HepG2 (cell line): Measurements from ENCODE around the gene STRN3. TPM values are rescaled to one million over a fixed set of nuclear protein-coding genes. Genes with fewer than 3 reads are reported as not detected.

Source experiments
- ATAC-seq: fragments of 200-7000 bp; cut with Tn5 transposase; 3 replicates; pipeline ENCODE4 v1.9.1; 2020; ENCODE audit warnings: mild to moderate bottlenecking, moderate library complexity
- BruUV-seq: library from RNA; stranded (reverse); fragments of 400-500 nt; replicated peaks from 2 replicates; lab custom pipeline; 2021; lab: Mats Ljungman, UMichigan
- CTCF ChIA-PET: fragments of 300-600 bp; formaldehyde crosslinking; extraction: SDS; loops from one replicate; lab custom pipeline; 2021; ENCODE audit warnings: low total read pairs, inconsistent platforms, low intra/inter-chr PET ratio; lab: Yijun Ruan, JAX
- POLR2A ChIA-PET: fragments of 350-600 bp; sonication (Branson Sonifier 250); formaldehyde crosslinking; loops from one replicate; lab custom pipeline; 2020; ENCODE audit warnings: antibody characterized with exemption, inconsistent platforms; lab: Yijun Ruan, JAX
- DNase-seq: peaks from one replicate; pipeline ENCODE4 v3.0.0-alpha.2; 2015; ENCODE audit warnings: low spot score
- FAIRE-seq: peaks from 3 replicates; lab custom pipeline; 2011; peaks lifted over from hg19 to GRCh38; lab: Jason Lieb, UNC
- H2AFZ ChIP-seq: one replicate; pipeline ENCODE4 v1.6.1; 2011; ENCODE audit warnings: low read length, inconsistent platforms
- H3K27ac ChIP-seq: fragments of 300-600 bp; 3 replicates; pipeline ENCODE4 v1.8.0; 2011; ENCODE audit warnings: mixed run types, mild to moderate bottlenecking, mixed read lengths, low read length, inconsistent platforms; ENCODE audit not compliant: insufficient read depth; ENCODE audit errors: extremely low read length
- H3K27me3 ChIP-seq, 2 experiments: fragments of 200-600 bp in 1 of 2; 2 replicates in 1 of 2; 3 replicates in 1 of 2; pipeline versions ENCODE4 v1.6.0 to v1.8.0; 2011; ENCODE audit warnings: low read length in 2 of 2, mild to moderate bottlenecking in 2 of 2, moderate library complexity in 2 of 2, inconsistent platforms in 1 of 2; ENCODE audit not compliant: insufficient read depth in 2 of 2, control insufficient read depth in 1 of 2
- H3K36me3 ChIP-seq, 2 experiments: fragments of 200-600 bp in 1 of 2; replicated peaks in 1 of 2; 2 replicates in 1 of 2; 3 replicates in 1 of 2; pipeline versions ENCODE4 v1.5.1 to v1.8.0; 2011; ENCODE audit warnings: low read length in 2 of 2, inconsistent platforms in 1 of 2; ENCODE audit not compliant: insufficient read depth in 2 of 2, control insufficient read depth in 1 of 2
- H3K4me1 ChIP-seq: 2 replicates; pipeline ENCODE4 v1.5.1; 2012; ENCODE audit warnings: low read length, inconsistent platforms; ENCODE audit not compliant: insufficient read depth
- H3K4me2 ChIP-seq: 2 replicates; pipeline ENCODE4 v1.6.0; 2011; ENCODE audit warnings: low read depth, low read length, inconsistent platforms
- H3K4me3 ChIP-seq, 3 experiments: fragments of 200-600 bp in 1 of 3; sonication (generic), shearing (Covaris generic) in 1 of 3; replicated peaks in 1 of 3; 2 replicates each; pipeline ENCODE4 v1.5.1; 2011 to 2016; ENCODE audit warnings: low read length in 3 of 3, inconsistent platforms in 2 of 3, low read depth in 2 of 3, mild to moderate bottlenecking in 2 of 3, control low read depth in 1 of 3, mixed read lengths in 1 of 3; ENCODE audit not compliant: insufficient read depth in 1 of 3
- H3K79me2 ChIP-seq: one replicate; pipeline ENCODE4 v1.6.1; 2011; ENCODE audit warnings: low read length, inconsistent platforms; ENCODE audit not compliant: insufficient read depth
- H3K9ac ChIP-seq: 2 replicates; pipeline ENCODE4 v1.6.0; 2011; ENCODE audit warnings: mild to moderate bottlenecking, low read depth, low read length, inconsistent platforms; ENCODE audit not compliant: insufficient read depth
- H3K9me3 ChIP-seq: 2 replicates; pipeline ENCODE4 v1.5.1; 2012; ENCODE audit warnings: mild to moderate bottlenecking, low read length
- H4K20me1 ChIP-seq: 2 replicates; pipeline ENCODE4 v1.6.0; 2011; ENCODE audit warnings: inconsistent platforms, mild to moderate bottlenecking, low read length, moderate library complexity; ENCODE audit not compliant: insufficient read depth
- BHLHE40 ChIP-seq: IDR thresholded peaks from 2 replicates; pipeline ENCODE4 v1.6.1; 2011; ENCODE audit warnings: low read length, improper control_type of control experiment
- CHD4 ChIP-seq: fragments of 200-600 bp; sonication (generic); IDR thresholded peaks from 2 replicates; pipeline ENCODE4 v1.7.0; 2017; ENCODE audit warnings: mild to moderate bottlenecking, low read length, borderline replicate concordance
- EEA1 ChIP-seq: sonication (generic); formaldehyde crosslinking; IDR thresholded peaks from 2 replicates; pipeline ENCODE4 v1.5.1; 2020; ENCODE audit warnings: mild to moderate bottlenecking, missing genetic modification reagents, borderline replicate concordance
- FLYWCH1 ChIP-seq: sonication (generic); formaldehyde crosslinking; IDR thresholded peaks from 2 replicates; pipeline ENCODE4 v1.8.1; 2023; ENCODE audit warnings: mild to moderate bottlenecking, missing genetic modification reagents
- FOXK2 ChIP-seq: fragments of 450-650 bp; IDR thresholded peaks from 2 replicates; pipeline ENCODE4 v1.6.1; 2016
- FOXO1 ChIP-seq: sonication (generic); formaldehyde crosslinking; IDR thresholded peaks from 2 replicates; pipeline ENCODE4 v1.4.0; 2020; ENCODE audit warnings: missing genetic modification reagents
- GABPB1 ChIP-seq: IDR thresholded peaks from 2 replicates; pipeline ENCODE4 v1.6.1; 2016; ENCODE audit warnings: mild to moderate bottlenecking, missing genetic modification reagents, moderate library complexity, missing compliant biosample characterization
- GPBP1L1 ChIP-seq: sonication (generic); formaldehyde crosslinking; IDR thresholded peaks from 2 replicates; pipeline ENCODE4 v1.5.0; 2020; ENCODE audit warnings: mild to moderate bottlenecking, missing genetic modification reagents
- JARID2 ChIP-seq: sonication (generic); formaldehyde crosslinking; IDR thresholded peaks from 2 replicates; pipeline ENCODE4 v1.8.1; 2023; ENCODE audit warnings: missing genetic modification reagents, inconsistent platforms; ENCODE audit not compliant: insufficient replicate concordance
- KDM1A ChIP-seq: IDR thresholded peaks from 2 replicates; pipeline ENCODE4 v1.6.1; 2016; ENCODE audit warnings: missing compliant biosample characterization
- MED13 ChIP-seq: sonication (generic); formaldehyde crosslinking; IDR thresholded peaks from 2 replicates; pipeline ENCODE4 v1.5.0; 2020; ENCODE audit warnings: missing genetic modification reagents
- MEIS2 ChIP-seq: sonication (generic); formaldehyde crosslinking; IDR thresholded peaks from 2 replicates; pipeline ENCODE4 v1.9.0; 2021; ENCODE audit warnings: mild to moderate bottlenecking, missing genetic modification reagents
- MIXL1 ChIP-seq: IDR thresholded peaks from 2 replicates; pipeline ENCODE4 v1.6.1; 2016
- MXI1 ChIP-seq: IDR thresholded peaks from 3 replicates; pipeline ENCODE4 v1.6.1; 2012; ENCODE audit warnings: low read depth, low read length, inconsistent platforms, borderline replicate concordance
- PHF5A ChIP-seq: IDR thresholded peaks from one replicate; pipeline ENCODE4 v1.6.1; 2018; ENCODE audit warnings: low read depth, missing genetic modification reagents; ENCODE audit not compliant: unreplicated experiment
- SMAD3 ChIP-seq: sonication (generic); formaldehyde crosslinking; IDR thresholded peaks from 2 replicates; pipeline ENCODE4 v1.4.0; 2020; ENCODE audit warnings: missing genetic modification reagents
- ZFP36 ChIP-seq: fragments of 150-350 bp; IDR thresholded peaks from 2 replicates; pipeline ENCODE4 v1.6.1; 2018; ENCODE audit warnings: borderline replicate concordance, low read length, low read depth; ENCODE audit not compliant: partially characterized antibody
- ZFP36L1 ChIP-seq: sonication (generic); formaldehyde crosslinking; IDR thresholded peaks from 2 replicates; pipeline ENCODE4 v1.8.0; 2022; ENCODE audit warnings: mild to moderate bottlenecking, missing genetic modification reagents, moderate library complexity
- ZNF12 ChIP-seq: sonication (generic); formaldehyde crosslinking; IDR thresholded peaks from 2 replicates; pipeline ENCODE4 v1.5.0; 2020; ENCODE audit warnings: missing genetic modification reagents
- ZNF451 ChIP-seq: sonication (generic); formaldehyde crosslinking; IDR thresholded peaks from 2 replicates; pipeline ENCODE4 v1.5.0; 2020; ENCODE audit warnings: mild to moderate bottlenecking, missing genetic modification reagents
- ZNF766 ChIP-seq: sonication (generic); formaldehyde crosslinking; IDR thresholded peaks from 2 replicates; pipeline ENCODE4 v1.5.0; 2020; ENCODE audit warnings: missing genetic modification reagents, borderline replicate concordance
- ZNF768 ChIP-seq: sonication (generic); formaldehyde crosslinking; IDR thresholded peaks from 2 replicates; pipeline ENCODE4 v1.4.0; 2020; ENCODE audit warnings: missing genetic modification reagents
- ZNF782 ChIP-seq: sonication (generic); formaldehyde crosslinking; IDR thresholded peaks from 2 replicates; pipeline ENCODE4 v1.4.0; 2020; ENCODE audit warnings: missing genetic modification reagents, mild to moderate bottlenecking, borderline replicate concordance
- ZSCAN31 ChIP-seq: sonication (generic); formaldehyde crosslinking; IDR thresholded peaks from 2 replicates; pipeline ENCODE4 v1.5.0; 2020; ENCODE audit warnings: low read depth, mild to moderate bottlenecking, missing genetic modification reagents
- WGBS: methylation state at CpG from one replicate; pipeline ENCODE4 v1.1.6; 2017; ENCODE audit warnings: low lambda C conversion rate; 5-methylcytosine and 5-hydroxymethylcytosine counted together
- in situ Hi-C: cut with HindIII; loops from 2 replicates; pipeline ENCODE4 v1.10.0; 2017; ENCODE audit warnings: low pct_unique_long_range_greater_than_20kb; ENCODE audit not compliant: extremely low pct_ligation_motif_present
- intact Hi-C: fragments of 100-400 bp; cut with micrococcal nuclease; formaldehyde crosslinking; loops from one replicate; pipeline ENCODE4 v1.10.0; 2022; ENCODE audit not compliant: unreplicated experiment
- polyA plus RNA-seq, 8 experiments: library from polyadenylated mRNA; depleted of rRNA in 3 of 8; stranded (reverse) in 7 of 8; unstranded in 1 of 8; fragments of >200 nt; fragmentation: Illumina TruSeq in 4 of 8; extraction: Trizol in 4 of 8; gene quantifications; 2 replicates each; pipeline versions ENCODE4 v1.2.1 to v1.2.3, GENCODE V29; 2011 to 2016; ENCODE audit warnings: low read depth in 4 of 8, missing spikeins in 1 of 8, mixed read lengths in 1 of 8; ENCODE audit not compliant: insufficient read depth in 1 of 8
- total RNA-seq, 5 experiments: library from RNA; depleted of rRNA; stranded (reverse); fragments of >200 nt; fragmentation: Illumina TruSeq; extraction: Trizol; gene quantifications; 2 replicates each; pipeline ENCODE4 v1.2.3, GENCODE V29; 2016; ENCODE audit warnings: low read depth in 1 of 5
- TF ChIP-seq, protein P1 (sequence below): sonication (generic); formaldehyde crosslinking; IDR thresholded peaks from 2 replicates; pipeline ENCODE4 v1.4.0; 2020; ENCODE audit warnings: missing genetic modification reagents
- TF ChIP-seq, protein P2 (sequence below): sonication (generic); formaldehyde crosslinking; IDR thresholded peaks from 2 replicates; pipeline ENCODE4 v1.8.0; 2022; ENCODE audit warnings: mild to moderate bottlenecking, missing genetic modification reagents, borderline replicate concordance

Gene STRN3
- total and polyA plus RNA-seq, 2 of the 13 experiments (the other 11 are each of a cell fraction or from before 2014, with no cell fraction given): 49.4 to 123 TPM

DNA sequence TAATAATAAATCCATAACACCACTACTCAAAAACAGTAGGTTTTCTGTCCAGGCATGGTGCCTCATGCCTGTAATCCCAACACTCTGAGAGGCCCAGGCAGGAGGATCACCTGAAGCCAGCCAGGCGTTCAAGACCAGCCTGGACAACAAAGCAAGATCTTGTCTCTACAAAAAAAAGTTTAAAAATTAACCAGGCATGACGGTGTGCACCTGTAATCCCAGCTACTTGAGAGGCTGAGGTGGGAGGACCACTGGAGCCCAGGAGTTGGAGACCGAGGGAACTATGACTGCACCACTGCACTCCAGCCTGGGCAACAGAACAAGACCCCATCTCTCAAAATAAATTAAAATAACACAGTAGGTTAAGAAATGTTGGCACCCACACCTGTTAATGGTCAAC lies 45.2 kb downstream of the STRN3 start:
- POLR2A ChIA-PET: interaction anchor here (3.2 kb wide), 1 partner anchor 45 kb away, joined by 20 read pairs; the partner anchor contains the start of genes AP4S1 and STRN3
- no peaks in the 10 kb centered on the region for H3K9me3 ChIP-seq
- 47% methylated on average over 3 of the region's 3 CpGs for WGBS
- H3K4me3 ChIP-seq: no peak overlapping the region
- CTCF ChIA-PET: interaction anchor here (1.7 to 5.8 kb wide), 3 partner anchors 98 to 103 kb away, joined by 5 to 102 read pairs (median 15); no protein-coding TSS in a partner anchor
- no peak overlapping the region for H3K9ac ChIP-seq
- ATAC-seq (peak; percentile 63), FAIRE-seq (no peak), DNase-seq (peak; percentile 56)
- peaks cover 21% of the 10 kb centered on the region for H3K4me1 ChIP-seq
- no TSS peak for BruUV-seq
- in situ Hi-C loops: loop anchor here (5.0 kb wide), 1 partner anchor 101 kb away; no protein-coding TSS in a partner anchor
- H3K4me2 ChIP-seq: no peak overlapping the region
- peak overlapping the region; percentile 7 for H3K27ac ChIP-seq
- peaks cover 76% of the 10 kb centered on the region for H4K20me1 ChIP-seq
- peaks cover 96% of the 10 kb centered on the region for H3K79me2 ChIP-seq
- H3K36me3 ChIP-seq: peaks cover 0 to 5% of the 10 kb centered on the region in 2 experiments; a peak in 2 of 5 replicates
- intact Hi-C loops: loop anchor here (1.0 to 10.0 kb wide), 4 partner anchors 45 to 374 kb away; partner anchors contain the start of gene STRN3
- H3K27me3 ChIP-seq: no peaks in the 10 kb centered on the region
- no peak overlapping the region for H2AFZ ChIP-seq
- TF ChIP-seq ZNF766 (CRISPR knock-in tag) (no peak), MXI1 (no peak), PHF5A (CRISPR knock-in tag) (peak; percentile 34), MIXL1 (CRISPR knock-in tag) (0 out of 2 replicates have a peak, but pooled peaks have one; percentile 46), ZNF782 (CRISPR knock-in tag) (no peak), ZNF12 (CRISPR knock-in tag) (0 out of 2 replicates have a peak, but pooled peaks have one; percentile 24), MEIS2 (no peak), GABPB1 (CRISPR knock-in tag) (no peak), ZSCAN31 (CRISPR knock-in tag) (no peak), ZNF451 (CRISPR knock-in tag) (no peak), ZNF768 (CRISPR knock-in tag) (no peak), FOXK2 (no peak), ZFP36 (no peak), BHLHE40 (no peak), SMAD3 (CRISPR knock-in tag) (no peak), EEA1 (CRISPR knock-in tag) (no peak), FOXO1 (no peak), JARID2 (CRISPR knock-in tag) (no peak), MED13 (CRISPR knock-in tag) (no peak), ZFP36L1 (CRISPR knock-in tag) (no peak), KDM1A (peak; percentile 67; the same call in 1 of the 2 replicates), GPBP1L1 (no peak), CHD4 (no peak), FLYWCH1 (CRISPR knock-in tag) (no peak)
- TF ChIP-seq, protein P1, sequence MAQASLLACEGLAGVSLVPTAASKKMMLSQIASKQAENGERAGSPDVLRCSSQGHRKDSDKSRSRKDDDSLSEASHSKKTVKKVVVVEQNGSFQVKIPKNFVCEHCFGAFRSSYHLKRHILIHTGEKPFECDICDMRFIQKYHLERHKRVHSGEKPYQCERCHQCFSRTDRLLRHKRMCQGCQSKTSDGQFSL (CRISPR knock-in tag): no peak
- TF ChIP-seq, protein P2, sequence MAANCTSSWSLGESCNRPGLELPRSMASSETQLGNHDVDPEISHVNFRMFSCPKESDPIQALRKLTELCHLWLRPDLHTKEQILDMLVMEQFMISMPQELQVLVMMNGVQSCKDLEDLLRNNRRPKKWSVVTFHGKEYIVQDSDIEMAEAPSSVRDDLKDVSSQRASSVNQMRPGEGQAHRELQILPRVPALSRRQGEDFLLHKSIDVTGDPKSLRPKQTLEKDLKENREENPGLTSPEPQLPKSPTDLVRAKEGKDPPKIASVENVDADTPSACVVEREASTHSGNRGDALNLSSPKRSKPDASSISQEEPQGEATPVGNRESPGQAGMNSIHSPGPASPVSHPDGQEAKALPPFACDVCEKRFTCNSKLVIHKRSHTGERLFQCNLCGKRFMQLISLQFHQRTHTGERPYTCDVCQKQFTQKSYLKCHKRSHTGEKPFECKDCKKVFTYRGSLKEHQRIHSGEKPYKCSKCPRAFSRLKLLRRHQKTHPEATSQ (CRISPR knock-in tag): no peak; the same call in 1 of the 2 replicates
